Right hindlimb (tissue), 1 donor: ENCODE results near the gene ERCC4.

Source experiments
- DNase-seq: peaks from one replicate; pipeline ENCODE4 v3.0.0-alpha.2; 2018

Gene ERCC4

DNA sequence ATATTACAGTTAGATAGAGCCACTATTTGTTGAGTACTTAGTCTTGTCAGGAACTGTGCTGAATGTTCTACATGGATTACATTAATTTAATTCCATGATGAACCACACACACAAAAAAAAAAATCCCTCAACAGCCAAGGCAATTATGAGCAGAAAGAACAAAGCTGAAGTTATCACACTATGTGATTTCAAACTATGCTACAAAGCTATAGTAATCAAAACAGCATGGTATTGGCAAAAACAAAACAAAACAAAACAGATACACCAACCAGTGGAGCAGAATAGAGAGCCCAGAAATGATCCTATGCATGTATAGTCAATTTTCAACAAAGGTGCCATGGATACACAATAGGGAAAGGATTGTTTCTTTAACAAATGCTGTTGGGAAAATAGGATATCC lies 8.1 kb upstream of the ERCC4 start:
- no peak for DNase-seq

DNA sequence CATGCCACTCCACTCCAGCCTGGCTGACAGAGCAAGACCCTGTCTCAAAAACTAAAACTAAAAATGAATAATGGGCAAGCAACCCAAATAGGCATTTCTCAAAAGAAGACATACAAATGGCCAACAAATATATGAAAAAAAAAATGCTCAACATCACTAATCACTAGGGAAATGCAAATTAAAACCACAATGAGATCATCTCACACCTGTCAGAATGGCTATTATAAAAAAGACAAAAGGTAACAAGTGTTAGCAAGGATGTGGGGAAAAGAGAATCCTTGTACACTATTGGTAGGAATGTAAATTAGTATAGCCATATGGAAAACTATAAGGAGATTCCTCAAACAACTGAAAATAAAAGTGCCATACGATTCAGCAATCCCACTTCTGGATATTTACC lies 7.1 kb upstream of the ERCC4 start:
- DNase-seq: no peak

DNA sequence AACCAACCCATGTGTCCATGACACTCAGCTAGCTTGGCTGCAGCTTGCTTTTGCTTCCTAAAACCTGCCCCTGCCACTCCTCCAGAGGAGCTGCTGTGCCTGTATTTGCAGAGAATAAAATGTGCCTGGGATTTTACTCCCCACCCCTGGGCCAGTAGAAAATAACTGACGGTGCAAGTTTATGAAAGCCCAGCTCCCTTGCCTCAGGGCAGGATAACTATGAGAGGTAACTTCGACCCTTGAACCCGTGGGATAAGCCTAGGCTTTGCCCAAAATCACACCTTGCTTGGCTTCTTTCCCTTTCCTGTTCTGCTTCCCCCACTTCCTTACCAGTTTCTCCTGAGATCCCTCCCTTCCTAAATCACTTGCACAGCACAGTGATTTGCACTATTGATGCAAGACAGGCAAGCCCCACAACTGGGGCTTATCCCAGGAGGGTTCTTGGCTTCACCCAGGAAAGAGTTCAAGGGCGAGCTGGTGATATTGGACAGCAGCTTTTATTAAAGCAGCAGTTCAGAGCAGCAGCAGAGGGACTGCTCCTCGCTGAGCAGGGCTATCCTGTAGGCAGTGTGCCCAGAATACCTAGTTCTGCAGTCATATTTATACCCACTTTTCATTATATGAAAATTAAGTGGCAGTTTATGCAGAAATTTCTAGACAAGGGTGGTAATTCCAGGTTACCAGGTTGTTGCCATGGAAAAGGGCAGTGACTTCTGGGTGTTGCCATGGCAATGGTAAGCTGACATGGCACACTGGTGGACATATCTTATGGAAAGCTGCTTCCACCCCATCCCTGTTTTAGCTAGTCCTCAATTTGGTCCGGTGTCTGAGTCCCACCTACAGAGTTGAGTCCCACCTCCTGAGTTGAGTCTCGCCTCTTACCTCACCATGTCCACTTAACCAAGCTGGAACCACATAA lies 6.3 kb upstream of the ERCC4 start:
- no peak for DNase-seq

DNA sequence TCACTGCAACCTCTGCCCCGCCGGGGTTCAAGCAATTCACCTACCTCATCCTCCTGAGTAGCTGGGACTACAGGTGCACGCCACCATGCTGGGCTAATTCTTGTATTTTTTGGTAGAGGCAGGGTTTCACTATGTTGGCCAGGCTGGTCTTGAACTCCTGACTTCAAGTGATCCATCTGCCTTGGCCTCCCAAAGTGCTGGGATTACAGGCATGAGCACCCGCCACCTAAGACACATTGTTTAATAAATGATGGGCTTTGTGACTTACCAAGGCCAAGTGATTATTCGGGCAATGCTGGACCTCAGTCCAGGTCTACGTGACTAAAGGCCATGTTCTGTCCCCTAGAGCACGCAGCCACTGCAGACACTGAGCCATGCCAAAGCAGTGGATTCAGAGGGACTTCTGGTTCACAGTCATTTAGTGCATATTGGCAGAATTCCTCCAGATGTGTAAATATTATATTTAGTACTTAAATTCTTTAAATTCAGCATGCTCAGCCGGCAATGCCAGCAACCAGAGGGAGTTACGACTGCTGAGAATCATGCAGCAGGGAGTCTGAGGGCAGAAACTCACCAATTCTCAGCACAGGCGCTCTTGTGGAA lies 4.8 kb upstream of the ERCC4 start:
- no peak for DNase-seq

DNA sequence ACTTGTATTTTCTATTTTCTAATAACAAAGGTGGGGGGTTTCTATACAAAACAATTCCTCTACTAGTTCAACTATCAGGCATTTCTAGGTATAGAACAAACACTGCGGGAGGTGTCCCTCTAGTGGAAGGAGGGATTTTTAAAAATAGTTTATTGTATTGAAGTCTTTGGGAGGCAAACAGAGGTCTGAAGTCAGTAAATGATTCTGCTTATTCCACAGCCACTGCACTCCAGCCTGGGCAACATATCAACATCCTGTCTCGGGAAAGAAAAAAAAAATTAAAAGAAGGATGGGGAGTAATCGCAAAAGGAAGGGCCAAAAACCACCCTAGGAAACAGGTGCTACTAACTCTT lies 648 bp upstream of the ERCC4 start:
- no peak for DNase-seq

DNA sequence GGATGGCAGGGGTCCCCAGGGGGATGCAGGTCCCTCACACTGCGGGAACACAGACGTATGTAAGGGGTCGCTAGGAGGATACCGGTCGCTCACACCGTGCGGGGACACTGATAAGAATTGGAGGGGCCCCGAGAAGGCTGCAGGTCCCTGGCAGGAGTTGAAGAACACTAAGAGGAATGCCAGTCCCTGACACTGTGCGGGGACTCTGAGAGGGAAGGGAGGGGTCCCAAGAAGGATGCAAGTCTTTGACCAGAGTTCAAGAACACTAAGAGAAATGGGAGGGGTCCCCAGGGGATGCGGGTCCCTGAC lies 510 bp downstream of the ERCC4 start:
- DNase-seq: no peak

DNA sequence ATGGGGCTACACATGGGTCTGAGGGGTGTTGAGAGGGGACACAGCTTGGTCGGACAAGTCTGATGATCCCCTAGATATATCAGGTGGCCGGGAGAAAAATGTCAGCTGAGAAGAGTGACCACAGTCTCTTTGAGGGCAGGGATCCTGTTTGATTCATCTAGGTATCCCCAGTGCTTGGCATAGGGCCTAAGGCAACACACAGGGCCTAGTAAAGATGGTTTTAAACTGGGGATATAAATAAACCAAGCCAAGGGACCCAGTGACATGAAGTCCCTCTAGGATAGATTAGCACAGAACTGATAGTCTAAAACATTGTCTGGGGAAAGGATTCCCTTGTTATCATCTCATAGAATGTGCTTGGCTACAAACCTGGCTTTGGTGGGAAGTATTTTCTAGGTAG lies 1.4 kb downstream of the ERCC4 start:
- DNase-seq: no peak

DNA sequence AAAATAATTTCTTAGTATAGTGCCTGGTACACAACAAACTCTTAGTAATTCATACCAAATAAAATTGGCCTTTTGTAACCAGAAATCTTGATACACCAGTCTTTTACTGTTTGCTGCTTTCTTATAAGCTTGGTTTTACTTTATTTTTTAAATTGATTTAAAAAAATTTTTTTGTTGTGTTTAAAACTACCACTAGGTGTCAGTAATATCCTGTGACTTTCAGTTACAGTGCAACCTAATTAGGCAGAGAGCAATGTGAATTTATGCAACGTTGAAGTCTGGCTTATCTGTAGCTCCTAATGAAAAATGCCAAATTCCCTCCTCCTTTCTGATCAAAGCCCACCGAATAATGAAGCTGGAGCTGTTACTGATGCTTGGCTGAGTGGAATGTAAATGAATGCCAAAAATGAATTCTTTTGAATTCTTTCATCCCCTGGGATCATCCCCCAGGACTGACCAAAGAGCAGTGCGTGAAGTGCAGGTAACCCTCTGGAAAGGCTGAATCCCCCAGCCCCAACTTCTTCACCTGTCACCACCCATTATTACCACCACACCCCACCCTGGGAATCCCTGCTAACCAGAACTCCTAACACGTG lies 3.8 kb downstream of the ERCC4 start:
- no peak for DNase-seq

DNA sequence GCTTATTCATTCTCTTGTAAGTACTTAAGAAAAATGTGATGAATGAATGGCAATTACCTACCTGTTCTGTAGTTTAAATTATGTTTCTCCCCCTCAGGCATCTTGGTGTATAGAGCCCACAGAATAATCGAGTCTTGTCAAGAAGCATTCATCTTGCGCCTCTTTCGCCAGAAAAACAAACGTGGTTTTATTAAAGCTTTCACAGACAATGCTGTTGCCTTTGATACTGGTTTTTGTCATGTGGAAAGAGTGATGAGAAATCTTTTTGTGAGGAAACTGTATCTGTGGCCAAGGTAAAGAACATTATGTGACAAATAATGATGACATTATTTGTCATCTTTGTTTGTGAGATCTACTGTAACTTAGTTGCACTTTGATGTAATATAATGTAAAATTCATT lies 6.5 kb downstream of the ERCC4 start:
- no peak for DNase-seq

DNA sequence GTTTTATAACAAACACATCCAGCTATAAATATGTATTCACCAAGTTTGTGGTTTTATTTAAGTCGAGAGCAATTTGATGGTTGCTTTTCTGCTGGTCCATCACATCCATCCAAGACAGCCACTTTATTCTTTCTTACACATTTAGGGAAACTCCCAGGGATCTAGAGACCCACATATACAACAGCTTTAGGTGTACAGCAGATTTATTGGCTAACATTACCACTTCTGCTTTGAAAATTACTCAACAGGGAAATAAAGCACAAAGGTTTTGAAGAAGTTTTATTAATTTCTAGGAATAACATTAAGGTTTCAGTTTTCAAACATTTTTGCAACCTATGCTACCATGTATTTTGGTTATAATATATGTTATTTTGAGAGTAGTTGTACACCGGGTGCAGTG lies 6.9 kb downstream of the ERCC4 start:
- no peak for DNase-seq

DNA sequence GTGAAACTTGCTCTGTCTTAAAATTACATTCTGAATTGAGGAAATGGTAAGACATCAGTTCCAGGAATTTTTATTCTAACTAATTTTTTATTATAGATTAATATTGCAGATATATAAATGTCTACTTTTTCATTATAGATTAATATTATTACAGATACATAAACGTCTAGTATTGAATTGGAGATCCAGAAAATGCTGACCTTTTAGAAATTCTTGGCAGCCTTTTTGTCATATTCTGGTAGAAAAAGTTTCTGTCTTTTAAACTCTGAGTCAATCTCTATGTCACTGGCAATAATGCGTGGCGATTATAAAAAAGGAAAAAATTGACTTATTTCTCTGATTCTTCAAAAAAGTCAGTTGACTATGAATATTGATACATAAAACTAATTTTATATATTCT lies 8.7 kb downstream of the ERCC4 start:
- no peak for DNase-seq

DNA sequence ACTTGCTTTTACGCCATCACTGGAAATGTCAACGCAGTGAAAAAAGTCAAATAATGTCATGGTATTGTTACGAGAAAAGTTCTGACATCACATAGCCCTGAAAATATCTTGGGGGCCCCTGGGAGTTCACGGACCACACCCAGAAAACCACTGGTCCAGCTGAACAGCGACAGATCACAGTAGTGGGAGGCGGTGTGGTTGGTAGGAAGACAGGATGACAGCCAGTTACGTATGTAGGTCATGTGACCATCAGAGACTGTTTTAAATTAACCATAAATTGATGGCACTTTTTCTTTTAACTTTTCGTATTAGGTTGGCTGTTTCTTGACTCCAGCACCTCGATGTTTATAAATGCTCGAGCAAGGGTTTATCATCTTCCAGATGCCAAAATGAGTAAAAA lies 11.9 kb downstream of the ERCC4 start:
- no peak for DNase-seq

DNA sequence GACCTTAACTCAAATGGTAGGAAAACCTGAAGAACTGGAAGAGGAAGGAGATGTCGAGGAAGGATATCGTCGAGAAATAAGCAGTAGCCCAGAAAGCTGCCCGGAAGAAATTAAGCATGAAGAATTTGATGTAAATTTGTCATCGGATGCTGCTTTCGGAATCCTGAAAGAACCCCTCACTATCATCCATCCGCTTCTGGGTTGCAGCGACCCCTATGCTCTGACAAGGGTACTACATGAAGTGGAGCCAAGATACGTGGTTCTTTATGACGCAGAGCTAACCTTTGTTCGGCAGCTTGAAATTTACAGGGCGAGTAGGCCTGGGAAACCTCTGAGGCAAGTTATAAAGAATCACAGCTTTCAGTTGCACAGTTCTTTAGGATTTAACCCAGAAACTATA lies 15.5 kb downstream of the ERCC4 start:
- no peak for DNase-seq

DNA sequence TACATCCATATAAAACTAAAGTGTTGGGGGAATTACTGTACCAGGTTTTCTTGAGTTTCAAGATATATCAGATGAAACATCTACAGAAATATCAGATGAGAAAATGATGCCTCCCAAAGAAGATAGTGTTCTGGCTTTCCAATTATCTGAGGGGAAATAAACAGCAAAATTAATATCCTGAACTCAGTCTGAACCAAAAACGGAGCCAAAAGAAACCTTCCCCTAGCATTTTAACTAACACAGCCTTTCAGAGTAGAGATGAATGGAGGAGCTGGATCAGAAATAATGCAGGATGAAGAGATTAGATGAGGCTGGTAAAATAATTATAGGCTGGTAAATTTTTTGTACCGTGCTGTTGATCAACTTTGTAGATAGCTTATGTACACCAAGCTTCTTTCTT lies 16.2 kb downstream of the ERCC4 start:
- DNase-seq: no peak

DNA sequence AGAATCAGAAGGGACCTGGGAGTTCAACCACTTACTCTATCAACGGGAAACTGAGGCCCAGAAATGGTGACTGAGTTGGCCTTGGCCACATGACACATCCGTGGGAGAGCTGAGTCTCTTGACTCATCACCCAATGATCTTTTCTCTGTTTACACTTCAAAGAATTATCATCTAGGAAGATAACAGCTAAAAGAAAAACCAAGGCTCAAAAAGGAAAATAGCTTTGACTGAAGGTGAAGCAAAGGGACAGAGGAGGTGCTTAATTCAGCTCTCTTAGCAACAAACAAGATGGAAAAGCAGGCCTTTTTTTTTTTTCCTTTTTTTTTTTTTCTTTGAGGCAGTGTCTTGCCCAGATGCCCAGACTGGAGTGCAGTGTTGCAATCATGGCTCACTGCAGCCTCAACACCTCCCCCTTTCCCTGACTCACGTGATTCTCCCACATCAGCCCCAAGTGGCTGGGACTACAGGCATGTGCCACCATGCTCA lies 16.7 kb downstream of the ERCC4 start:
- no peak for DNase-seq

DNA sequence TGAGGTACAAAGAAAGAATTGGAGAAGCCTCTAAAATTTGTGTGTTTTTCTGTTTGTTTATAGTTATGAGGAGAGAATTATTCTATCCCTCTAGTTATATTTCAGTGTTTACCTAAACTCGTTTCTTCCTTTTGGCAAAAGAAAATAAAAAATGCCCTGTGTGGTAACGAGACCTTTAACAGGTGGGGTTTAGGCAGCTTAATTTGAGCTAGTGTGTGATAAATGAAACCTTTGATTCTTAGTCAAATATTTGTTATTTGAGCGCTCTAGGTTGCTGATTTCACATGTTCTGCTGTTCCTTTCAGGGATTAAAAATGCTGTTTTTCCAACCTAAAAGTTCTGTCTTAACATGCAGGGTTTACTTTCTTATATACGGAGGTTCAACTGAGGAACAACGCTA lies 17.5 kb downstream of the ERCC4 start:
- no peak for DNase-seq

DNA sequence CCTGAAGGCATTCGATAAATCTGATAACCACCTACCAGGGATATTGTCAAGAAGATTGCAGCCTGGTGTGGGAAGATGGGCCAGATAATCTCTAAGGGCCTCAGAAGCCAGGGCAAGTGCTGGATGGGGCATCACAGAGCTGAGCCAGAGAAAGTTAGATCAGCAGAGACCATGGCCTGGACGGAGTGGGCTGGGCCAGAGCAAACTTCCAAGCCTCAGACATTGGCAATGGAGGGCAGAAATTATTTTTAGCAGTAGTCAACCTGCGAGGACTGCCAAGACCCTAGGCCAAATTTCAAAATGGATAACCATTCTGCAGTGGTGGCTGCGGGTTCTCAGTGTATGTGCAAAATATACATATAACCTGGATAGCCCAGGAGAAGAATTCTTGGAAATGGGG lies 18.5 kb downstream of the ERCC4 start:
- DNase-seq: no peak

DNA sequence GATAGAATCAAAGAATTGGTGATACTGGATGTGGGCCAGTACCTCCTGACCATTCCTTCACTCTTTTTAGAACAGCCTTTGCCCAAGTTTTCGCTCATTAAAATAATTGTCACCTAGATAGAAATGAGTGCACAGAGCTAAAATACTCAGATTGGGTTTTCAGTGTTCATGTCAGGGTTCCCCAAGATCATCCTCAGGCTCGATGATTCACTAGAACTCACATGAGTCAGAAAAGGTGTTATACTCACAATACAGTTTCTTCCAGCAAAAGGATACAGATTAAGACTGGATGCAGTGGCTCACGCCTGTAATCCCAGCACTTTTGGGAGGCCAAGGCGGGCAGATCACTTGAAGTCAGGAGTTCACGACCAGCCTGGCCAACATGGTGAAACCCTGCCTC lies 19.9 kb downstream of the ERCC4 start:
- DNase-seq: no peak

DNA sequence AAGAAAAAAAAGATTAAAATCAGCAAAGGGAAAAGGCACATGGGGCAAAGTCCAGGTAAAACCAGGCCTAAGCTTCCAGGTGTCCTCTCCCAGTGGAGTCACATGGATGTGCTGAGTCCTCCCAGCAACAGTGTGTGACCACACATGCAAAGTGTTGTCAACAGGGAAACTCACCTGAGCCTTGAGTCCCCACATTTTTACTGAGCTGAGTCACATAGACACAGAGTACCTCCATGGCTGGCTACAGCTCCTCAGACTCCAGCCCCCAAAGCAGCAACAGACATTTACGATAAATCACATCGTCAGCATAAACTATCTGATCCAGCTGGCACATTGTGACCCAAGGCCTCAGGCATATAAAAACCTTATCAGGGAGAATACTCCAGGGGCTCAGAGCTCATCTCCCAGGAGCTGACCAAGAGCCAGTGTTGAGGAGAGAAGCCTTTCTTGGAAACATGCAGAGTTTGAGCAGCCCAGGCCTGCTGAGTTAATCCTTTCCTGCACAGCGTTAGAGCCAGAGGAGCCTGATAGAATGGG lies 20.5 kb downstream of the ERCC4 start:
- DNase-seq: no peak

DNA sequence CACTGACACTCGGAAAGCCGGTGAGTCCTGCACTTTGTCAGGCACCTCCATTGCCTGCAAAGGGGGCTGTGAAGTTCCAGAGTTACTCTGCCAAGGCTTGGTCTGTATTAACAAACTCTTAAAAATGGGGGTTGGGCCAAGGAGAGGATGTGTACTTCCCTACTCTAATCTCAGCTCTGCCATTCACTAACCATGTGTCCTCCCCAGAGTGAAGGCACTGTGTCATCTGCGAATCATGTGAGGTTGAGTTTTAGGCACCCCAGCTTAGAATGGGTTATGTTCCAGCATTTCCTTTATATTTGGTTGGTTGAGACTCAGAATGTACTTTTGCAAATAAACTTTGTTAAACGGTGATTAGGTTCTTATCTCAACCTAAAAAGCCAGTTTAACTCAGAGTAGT lies 24.9 kb downstream of the ERCC4 start:
- DNase-seq: no peak

DNA sequence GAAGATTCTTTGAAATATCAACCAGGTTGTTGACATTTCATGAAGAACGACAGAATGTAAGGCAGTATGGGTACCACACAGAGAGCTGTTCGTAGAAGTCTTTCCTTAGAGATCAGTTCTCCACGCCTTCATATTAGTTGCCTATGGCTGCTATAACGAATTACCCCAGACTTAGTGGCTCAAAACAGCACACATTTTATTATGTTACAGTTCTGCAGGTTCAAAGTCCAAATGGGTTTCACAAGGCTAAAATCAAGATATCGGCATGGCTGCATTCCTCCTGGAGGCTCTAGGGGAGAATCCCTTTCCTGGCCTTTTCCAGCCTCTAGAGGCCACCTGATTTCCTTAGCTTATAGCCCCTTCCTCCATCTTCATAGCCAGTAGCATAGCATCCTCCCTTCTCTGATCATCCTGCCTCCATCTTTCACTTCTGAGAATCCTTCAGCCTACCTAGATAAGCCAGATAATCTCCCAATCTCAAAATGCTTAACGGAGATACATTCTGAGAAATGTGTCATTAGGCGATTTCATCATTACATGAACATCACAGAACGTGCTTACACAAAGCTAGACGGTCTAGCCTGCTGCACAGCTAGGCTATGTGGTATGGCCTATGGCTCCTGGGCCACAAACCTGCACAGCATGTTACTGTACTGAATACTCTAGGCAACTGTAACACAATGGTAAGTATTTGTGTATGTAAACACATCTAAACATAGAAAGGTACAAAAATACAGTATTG lies 26.0 kb downstream of the ERCC4 start:
- no peak for DNase-seq

DNA sequence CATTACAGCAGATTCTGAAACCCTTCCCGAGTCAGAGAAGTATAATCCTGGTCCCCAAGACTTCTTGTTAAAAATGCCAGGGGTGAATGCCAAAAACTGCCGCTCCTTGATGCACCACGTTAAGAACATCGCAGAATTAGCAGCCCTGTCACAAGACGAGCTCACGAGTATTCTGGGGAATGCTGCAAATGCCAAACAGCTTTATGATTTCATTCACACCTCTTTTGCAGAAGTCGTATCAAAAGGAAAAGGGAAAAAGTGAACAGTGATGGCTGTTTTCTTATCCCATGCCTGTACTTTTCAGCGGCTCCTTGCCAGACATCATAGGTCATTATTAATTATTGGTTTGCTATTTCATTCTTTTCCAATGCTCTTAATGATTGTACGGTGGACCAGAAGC lies 28.1 kb downstream of the ERCC4 start:
- no peak for DNase-seq

DNA sequence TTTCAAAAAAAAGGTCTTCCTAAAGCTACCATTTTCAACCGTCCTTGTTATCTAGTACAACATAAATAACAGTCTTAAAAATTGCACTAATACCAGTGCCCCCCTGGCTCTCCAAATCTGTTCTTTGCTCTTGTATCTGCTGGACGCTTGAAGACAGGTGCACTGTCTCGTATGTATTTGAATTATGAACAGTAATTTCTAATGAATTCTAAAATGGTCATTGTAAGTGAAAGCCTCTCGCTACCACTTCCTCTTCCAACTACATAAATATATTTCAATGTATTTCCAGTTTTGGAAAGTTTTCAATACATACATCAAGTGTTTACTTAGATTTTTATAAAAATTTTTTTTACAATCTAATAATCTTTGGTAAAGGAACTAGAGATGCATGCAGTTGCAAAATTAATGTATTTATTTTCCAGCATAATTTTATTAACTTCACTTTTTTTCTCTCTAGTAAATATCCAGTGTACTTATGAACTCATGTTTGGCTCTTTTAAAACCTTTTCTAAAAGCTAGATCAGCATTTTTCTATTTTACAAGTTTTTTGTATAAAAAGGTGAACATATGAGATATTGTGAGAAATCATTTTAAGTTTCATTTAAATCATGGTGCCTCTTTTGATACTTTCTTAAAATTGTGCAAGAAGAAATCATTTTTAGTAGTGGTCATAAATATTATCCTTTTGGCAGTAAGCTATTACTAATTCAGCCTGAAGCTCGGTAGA lies 31.0 kb downstream of the ERCC4 start:
- DNase-seq: no peak
